Fibroblast of lung (primary cell): ENCODE measurements around the gene MICU1. TPM values are rescaled to one million over a fixed set of nuclear protein-coding genes. Genes with fewer than 3 reads are reported as not detected.

Experiments
- DNase-seq, 2 donors: peaks; one replicate each; pipeline versions ENCODE4 v3.0.0 to v3.0.0-alpha.2; 2010; ENCODE audit warnings: low read depth in 2 of 2
- H2AFZ ChIP-seq: 2 replicates; pipeline ENCODE4 v1.5.1; 2012; ENCODE audit warnings: low read length, control low read depth, inconsistent platforms
- H3K27ac ChIP-seq: 2 replicates; pipeline ENCODE4 v1.5.1; 2011; ENCODE audit warnings: low read length, control low read depth; ENCODE audit not compliant: insufficient read depth
- H3K27me3 ChIP-seq: 2 replicates; pipeline ENCODE4 v1.5.1; 2011; ENCODE audit warnings: mild to moderate bottlenecking, low read length; ENCODE audit not compliant: control insufficient read depth, insufficient read depth
- H3K36me3 ChIP-seq: 2 replicates; pipeline ENCODE4 v1.5.1; 2011; ENCODE audit warnings: low read length; ENCODE audit not compliant: control insufficient read depth, insufficient read depth
- H3K4me1 ChIP-seq: 2 replicates; pipeline ENCODE4 v1.5.1; 2011; ENCODE audit warnings: low read length; ENCODE audit not compliant: control insufficient read depth, insufficient read depth; ENCODE audit errors: extremely low read depth
- H3K4me2 ChIP-seq: 2 replicates; pipeline ENCODE4 v1.5.1; 2011; ENCODE audit warnings: low read length, control low read depth; ENCODE audit not compliant: insufficient read depth; ENCODE audit errors: extremely low read depth
- H3K4me3 ChIP-seq, 4 experiments: fragments of 200-600 bp in 1 of 4; sonication (generic) in 1 of 4; replicated peaks in 1 of 4; 2 replicates each; pipeline ENCODE4 v1.5.1; 2011 to 2016; ENCODE audit warnings: low read length in 4 of 4, low read depth in 3 of 4, mild to moderate bottlenecking in 3 of 4, control low read depth in 2 of 4, inconsistent platforms in 1 of 4, mixed read lengths in 1 of 4; ENCODE audit not compliant: insufficient read depth in 1 of 4; ENCODE audit errors: control extremely low read depth in 1 of 4
- H3K79me2 ChIP-seq: 2 replicates; pipeline ENCODE4 v1.5.1; 2012; ENCODE audit warnings: mild to moderate bottlenecking, low read length, inconsistent platforms; ENCODE audit not compliant: control insufficient read depth, insufficient read depth
- H3K9ac ChIP-seq: 2 replicates; pipeline ENCODE4 v1.5.1; 2011; ENCODE audit warnings: mild to moderate bottlenecking, low read length, control low read depth; ENCODE audit not compliant: insufficient read depth
- H3K9me3 ChIP-seq: 2 replicates; pipeline ENCODE4 v1.5.1; 2012; ENCODE audit warnings: low read depth, low read length; ENCODE audit not compliant: control insufficient read depth, insufficient read depth
- H4K20me1 ChIP-seq: 2 replicates; pipeline ENCODE4 v1.5.1; 2011; ENCODE audit warnings: low read length; ENCODE audit not compliant: control insufficient read depth, insufficient read depth; ENCODE audit errors: extremely low read depth
- EZH2 ChIP-seq: IDR thresholded peaks from 2 replicates; pipeline ENCODE4 v1.5.1; 2012; ENCODE audit warnings: low read length, control low read depth, mild to moderate bottlenecking; ENCODE audit errors: missing control alignments
- polyA plus RNA-seq, 2 donors: library from polyadenylated mRNA; depleted of rRNA in 1 of 2; stranded (reverse) in 1 of 2; unstranded in 1 of 2; fragments of >200 nt; gene quantifications; 2 replicates each; pipeline ENCODE4 v1.2.1, GENCODE V29; 2011 to 2012; ENCODE audit warnings: missing spikeins in 1 of 2
- total RNA-seq: library from RNA; depleted of rRNA; stranded (reverse); fragments of >200 nt; gene quantifications from 2 replicates; pipeline ENCODE4 v1.2.1, GENCODE V29; 2014
- TF ChIP-seq, protein P1 (sequence below), 2 donors: IDR thresholded peaks in 1 of 2; conservative IDR thresholded peaks in 1 of 2; 1 replicate in 1 of 2; 2 replicates in 1 of 2; pipeline ENCODE4 v1.5.1; 2011 to 2012; ENCODE audit warnings: low read length in 2 of 2, control low read depth in 1 of 2, inconsistent platforms in 1 of 2, low read depth in 1 of 2, mild to moderate bottlenecking in 1 of 2

The MICU1 gene
- total and polyA plus RNA-seq, 2 donors (not counting 1 experiment from before 2014, with no cell fraction given), result 83.2 to 83.3 TPM

DNA sequence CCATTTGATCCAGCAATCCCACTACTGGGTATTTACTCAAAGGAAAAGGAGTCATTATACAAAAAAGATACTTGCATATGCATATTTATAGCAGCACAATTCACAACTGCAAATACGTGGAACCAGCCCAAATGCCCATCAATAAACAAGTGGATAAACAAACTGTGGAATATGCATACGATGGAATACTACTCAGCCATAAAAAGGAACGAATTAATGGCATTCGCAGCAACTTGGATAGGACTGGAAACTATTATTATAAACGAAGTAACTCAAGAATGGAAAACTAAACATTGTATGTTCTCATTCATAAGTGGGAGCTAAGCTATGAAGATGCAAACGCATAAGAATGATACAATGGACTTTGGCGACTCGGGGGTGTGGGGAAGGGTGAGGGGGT lies 108.6 kb downstream of the MICU1 start:
- Histone ChIP-seq H3K36me3 (no peaks in the 10 kb centered on the region), H3K9me3 (no peaks in the 10 kb centered on the region), H3K27me3 (no peaks in the 10 kb centered on the region), H4K20me1 (no peaks in the 10 kb centered on the region), H3K9ac (no peak overlapping the region), H3K79me2 (no peaks in the 10 kb centered on the region), H2AFZ (no peak overlapping the region), H3K4me1 (no peaks in the 10 kb centered on the region), H3K4me2 (no peak overlapping the region), H3K27ac (no peak overlapping the region), H3K4me3 (no peak overlapping the region)
- no peak for TF ChIP-seq EZH2
- TF ChIP-seq, protein P1, sequence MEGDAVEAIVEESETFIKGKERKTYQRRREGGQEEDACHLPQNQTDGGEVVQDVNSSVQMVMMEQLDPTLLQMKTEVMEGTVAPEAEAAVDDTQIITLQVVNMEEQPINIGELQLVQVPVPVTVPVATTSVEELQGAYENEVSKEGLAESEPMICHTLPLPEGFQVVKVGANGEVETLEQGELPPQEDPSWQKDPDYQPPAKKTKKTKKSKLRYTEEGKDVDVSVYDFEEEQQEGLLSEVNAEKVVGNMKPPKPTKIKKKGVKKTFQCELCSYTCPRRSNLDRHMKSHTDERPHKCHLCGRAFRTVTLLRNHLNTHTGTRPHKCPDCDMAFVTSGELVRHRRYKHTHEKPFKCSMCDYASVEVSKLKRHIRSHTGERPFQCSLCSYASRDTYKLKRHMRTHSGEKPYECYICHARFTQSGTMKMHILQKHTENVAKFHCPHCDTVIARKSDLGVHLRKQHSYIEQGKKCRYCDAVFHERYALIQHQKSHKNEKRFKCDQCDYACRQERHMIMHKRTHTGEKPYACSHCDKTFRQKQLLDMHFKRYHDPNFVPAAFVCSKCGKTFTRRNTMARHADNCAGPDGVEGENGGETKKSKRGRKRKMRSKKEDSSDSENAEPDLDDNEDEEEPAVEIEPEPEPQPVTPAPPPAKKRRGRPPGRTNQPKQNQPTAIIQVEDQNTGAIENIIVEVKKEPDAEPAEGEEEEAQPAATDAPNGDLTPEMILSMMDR (conservative IDR thresholded peaks at IDR 0.05 in 1 of 2, IDR thresholded peaks at IDR 0.05 in 1 of 2; ENCODE audit: low read depth in 1 of 2, low read length in 2 of 2), result no peak
- DNase-seq, result no peak

DNA sequence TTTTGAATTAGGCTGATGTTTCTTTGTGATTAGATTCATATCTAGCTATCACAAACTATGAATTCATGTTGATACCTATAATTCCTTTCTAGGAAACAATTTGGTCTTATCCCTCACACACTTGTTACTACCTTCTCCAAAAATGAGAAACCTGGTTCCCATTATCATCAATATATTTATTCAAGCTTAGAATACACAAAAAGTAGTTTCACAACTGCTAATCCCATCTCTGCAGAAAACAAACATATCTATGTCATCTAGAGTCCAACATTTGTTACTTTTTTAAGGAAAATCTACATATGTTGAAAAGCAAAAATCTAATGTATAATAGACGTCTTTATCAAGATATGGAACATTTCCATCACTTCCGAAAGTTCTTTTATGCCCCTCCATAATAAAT lies 110.4 kb downstream of the MICU1 start:
- Histone ChIP-seq H3K4me3 (no peak overlapping the region), H3K9me3 (no peaks in the 10 kb centered on the region), H3K27me3 (no peaks in the 10 kb centered on the region), H3K9ac (no peak overlapping the region), H3K79me2 (no peaks in the 10 kb centered on the region), H3K36me3 (no peaks in the 10 kb centered on the region), H3K4me1 (no peaks in the 10 kb centered on the region), H3K27ac (no peak overlapping the region), H3K4me2 (no peak overlapping the region), H4K20me1 (no peaks in the 10 kb centered on the region), H2AFZ (no peak overlapping the region)
- no peak for DNase-seq
- TF ChIP-seq EZH2, result no peak
- TF ChIP-seq, protein P1 (conservative IDR thresholded peaks at IDR 0.05 in 1 of 2, IDR thresholded peaks at IDR 0.05 in 1 of 2; ENCODE audit: low read depth in 1 of 2, low read length in 2 of 2), result no peak

DNA sequence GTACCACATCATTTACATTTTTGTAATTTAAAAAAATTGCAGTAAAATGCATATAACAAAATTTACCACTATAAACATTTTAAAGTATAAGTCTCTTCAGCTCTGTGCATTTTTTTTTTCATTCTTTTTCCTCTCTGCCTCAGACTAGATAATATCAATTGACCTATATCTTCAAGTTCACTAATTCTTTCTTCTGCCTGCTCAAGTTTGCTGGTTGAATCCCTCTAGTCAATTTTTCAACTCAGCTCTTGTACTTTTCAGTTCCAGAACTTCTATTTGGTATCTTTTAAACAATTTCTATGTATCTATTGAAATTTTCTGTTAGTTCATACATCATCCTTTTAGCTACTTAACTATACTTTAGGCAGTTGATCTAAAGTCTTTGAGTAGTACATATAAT lies 112.0 kb downstream of the MICU1 start:
- Histone ChIP-seq H3K36me3 (no peaks in the 10 kb centered on the region), H3K9me3 (no peaks in the 10 kb centered on the region), H3K79me2 (no peaks in the 10 kb centered on the region), H3K4me2 (no peak overlapping the region), H3K27me3 (no peaks in the 10 kb centered on the region), H3K9ac (no peak overlapping the region), H4K20me1 (no peaks in the 10 kb centered on the region), H3K4me3 (no peak overlapping the region), H3K27ac (no peak overlapping the region), H2AFZ (no peak overlapping the region), H3K4me1 (no peaks in the 10 kb centered on the region)
- DNase-seq, result no peak
- TF ChIP-seq, protein P1 (conservative IDR thresholded peaks at IDR 0.05 in 1 of 2, IDR thresholded peaks at IDR 0.05 in 1 of 2; ENCODE audit: low read depth in 1 of 2, low read length in 2 of 2), result no peak
- no peak for TF ChIP-seq EZH2
